Measurements from ENCODE around the gene MATR3.

The MATR3 gene

DNA sequence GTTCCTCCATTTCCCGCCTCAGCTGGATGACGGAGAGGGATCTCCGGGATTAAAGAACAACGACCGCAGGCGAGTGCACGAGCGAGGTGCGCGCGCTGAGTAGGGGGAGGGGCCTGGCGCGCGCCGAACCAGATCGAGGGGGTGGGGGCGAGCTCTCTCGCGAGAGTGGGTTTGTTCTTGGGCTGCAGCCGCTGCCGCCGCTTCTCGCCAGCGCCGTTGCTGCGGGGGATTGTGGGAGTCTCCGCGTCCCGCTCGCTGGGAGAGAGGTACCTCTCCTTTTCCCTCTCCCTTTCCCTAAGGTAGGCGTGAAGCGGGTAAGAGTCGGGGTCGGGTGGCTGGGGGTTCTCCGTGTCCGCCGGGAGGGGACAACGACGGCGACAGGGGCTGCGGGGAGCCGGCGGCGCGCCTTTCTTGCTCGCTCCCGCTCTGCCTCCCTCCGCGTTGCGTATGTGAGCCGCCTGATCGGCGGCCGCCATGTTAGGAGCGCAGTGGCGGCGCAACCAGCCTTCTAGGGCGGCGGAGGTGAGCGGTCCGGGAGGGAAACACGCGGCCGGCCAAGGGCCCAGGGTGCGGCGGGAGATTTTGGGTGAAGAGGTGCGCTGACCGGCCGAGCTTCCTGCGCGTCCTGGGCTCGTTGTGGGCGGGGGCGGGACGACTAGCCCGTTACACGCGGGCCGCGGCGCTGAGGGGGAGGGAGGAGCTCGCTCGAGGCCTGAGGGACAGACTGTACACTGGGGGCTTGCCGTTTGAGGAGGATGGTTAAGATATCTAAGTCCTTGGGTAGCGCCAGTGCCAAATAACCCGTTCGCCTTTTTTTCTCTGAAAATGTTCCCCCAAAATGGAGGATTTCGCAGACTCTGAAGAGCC, at the start of gene MATR3:
Gene MATR3, plus strand, starts transcription at position 234 of the 867 bp plus-strand sequence. CDS start 13,676 bp downstream, outside the sequence.
- Mint-ChIP-seq H3K36me3 (ENCODE audit: low read depth) (peaks cover 4% of the 10 kb centered on the region), H3K9me3 (no peaks in the 10 kb centered on the region), H3K27me3 (ENCODE audit: low read depth) (peaks cover 3% of the 10 kb centered on the region), H3K4me3 (peak within 1 kb of the TSS; percentile 97 to 99 (median 99)), H3K4me1 (peaks cover 36% of the 10 kb centered on the region), H3K27ac (peak within 1 kb of the TSS; percentile 99 to 100 (median 100))
- TF ChIP-seq, protein P1, sequence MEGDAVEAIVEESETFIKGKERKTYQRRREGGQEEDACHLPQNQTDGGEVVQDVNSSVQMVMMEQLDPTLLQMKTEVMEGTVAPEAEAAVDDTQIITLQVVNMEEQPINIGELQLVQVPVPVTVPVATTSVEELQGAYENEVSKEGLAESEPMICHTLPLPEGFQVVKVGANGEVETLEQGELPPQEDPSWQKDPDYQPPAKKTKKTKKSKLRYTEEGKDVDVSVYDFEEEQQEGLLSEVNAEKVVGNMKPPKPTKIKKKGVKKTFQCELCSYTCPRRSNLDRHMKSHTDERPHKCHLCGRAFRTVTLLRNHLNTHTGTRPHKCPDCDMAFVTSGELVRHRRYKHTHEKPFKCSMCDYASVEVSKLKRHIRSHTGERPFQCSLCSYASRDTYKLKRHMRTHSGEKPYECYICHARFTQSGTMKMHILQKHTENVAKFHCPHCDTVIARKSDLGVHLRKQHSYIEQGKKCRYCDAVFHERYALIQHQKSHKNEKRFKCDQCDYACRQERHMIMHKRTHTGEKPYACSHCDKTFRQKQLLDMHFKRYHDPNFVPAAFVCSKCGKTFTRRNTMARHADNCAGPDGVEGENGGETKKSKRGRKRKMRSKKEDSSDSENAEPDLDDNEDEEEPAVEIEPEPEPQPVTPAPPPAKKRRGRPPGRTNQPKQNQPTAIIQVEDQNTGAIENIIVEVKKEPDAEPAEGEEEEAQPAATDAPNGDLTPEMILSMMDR (IDR thresholded peaks at IDR 0.05; ENCODE audit: unreplicated experiment in 3 of 3) = no peak

DNA sequence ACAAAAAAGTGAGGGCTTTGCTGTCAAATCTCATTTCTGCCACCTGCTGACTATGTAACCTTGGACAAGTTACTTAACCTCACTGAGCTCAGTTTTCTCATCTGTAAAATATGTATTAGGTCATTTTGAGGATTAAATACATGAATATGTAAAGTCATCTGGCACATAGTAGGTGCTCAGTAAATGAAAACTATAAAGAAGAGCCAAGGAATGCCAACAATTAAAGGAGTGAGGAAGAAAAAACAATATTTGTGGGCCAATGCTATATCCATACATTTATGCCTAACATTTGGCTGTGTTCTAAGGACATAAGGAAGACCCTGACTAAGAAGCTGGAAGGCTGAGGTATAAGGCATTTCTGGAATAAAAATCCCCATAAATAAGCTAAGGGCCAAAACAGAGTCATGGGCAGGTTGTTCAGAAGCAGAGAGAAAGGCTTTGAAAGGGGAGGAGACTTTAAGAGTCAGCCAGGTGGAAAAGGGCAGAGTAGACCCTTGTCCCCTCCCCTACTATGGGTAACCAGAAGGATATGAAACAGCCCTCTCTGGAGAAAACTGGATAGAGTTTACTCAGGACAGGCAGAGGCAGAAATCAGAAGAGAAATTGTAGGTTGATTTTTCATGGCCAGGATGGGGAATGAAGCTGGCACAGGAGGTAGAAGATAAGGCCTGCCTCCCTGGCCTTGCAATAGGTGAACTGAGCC, 47.8 kb upstream of the MATR3 start:
- Mint-ChIP-seq H3K9me3 (no peaks in the 10 kb centered on the region), H3K27me3 (ENCODE audit: low read depth) (peaks cover 9% of the 10 kb centered on the region), H3K4me3 (no peak overlapping the region), H3K27ac (peak overlapping the region; percentile 13 to 20 (median 14)), H3K36me3 (ENCODE audit: low read depth) (no peaks in the 10 kb centered on the region), H3K4me1 (peaks cover 24% of the 10 kb centered on the region)
- TF ChIP-seq, protein P1 (IDR thresholded peaks at IDR 0.05; ENCODE audit: unreplicated experiment in 3 of 3) = no peak

DNA sequence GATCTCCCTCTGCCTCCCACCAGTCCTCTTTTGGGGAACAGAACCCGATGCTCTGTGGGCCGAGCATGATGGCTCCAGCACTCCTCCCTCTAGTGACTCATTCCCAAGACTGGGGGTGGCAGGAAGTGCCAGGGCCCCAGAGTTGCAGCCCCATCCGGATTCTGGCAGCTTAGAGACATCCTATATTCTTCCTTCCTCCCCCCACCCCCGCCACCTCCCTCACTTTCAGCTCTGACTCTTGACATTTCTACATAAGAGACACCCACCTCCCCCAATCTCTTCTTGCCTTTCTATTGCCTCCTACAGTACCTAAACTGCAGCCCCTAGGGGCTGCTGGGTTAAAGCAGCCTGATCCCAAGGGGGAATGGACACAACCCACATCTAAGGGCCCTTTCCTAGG, 47.1 kb upstream of the MATR3 start:
- Mint-ChIP-seq H3K9me3 (no peaks in the 10 kb centered on the region), H3K4me1 (peaks cover 24% of the 10 kb centered on the region), H3K27me3 (ENCODE audit: low read depth) (peaks cover 9% of the 10 kb centered on the region), H3K27ac (peak overlapping the region; percentile 13 to 30 (median 14)), H3K4me3 (no peak overlapping the region), H3K36me3 (ENCODE audit: low read depth) (no peaks in the 10 kb centered on the region)
- TF ChIP-seq, protein P1 (IDR thresholded peaks at IDR 0.05; ENCODE audit: unreplicated experiment in 3 of 3) = no peak

- Mint-ChIP-seq H3K27ac (no peak overlapping the region), H3K4me3 (no peak overlapping the region), H3K9me3 (no peaks in the 10 kb centered on the region), H3K27me3 (ENCODE audit: low read depth) (peaks cover 11% of the 10 kb centered on the region), H3K4me1 (peaks cover 31% of the 10 kb centered on the region), H3K36me3 (ENCODE audit: low read depth) (no peaks in the 10 kb centered on the region)
- TF ChIP-seq, protein P1 (IDR thresholded peaks at IDR 0.05; ENCODE audit: unreplicated experiment in 3 of 3) = no peak
Measured at GRCh38 chr5:139248826-139249453, 44.6 kb upstream of the MATR3 start.

DNA sequence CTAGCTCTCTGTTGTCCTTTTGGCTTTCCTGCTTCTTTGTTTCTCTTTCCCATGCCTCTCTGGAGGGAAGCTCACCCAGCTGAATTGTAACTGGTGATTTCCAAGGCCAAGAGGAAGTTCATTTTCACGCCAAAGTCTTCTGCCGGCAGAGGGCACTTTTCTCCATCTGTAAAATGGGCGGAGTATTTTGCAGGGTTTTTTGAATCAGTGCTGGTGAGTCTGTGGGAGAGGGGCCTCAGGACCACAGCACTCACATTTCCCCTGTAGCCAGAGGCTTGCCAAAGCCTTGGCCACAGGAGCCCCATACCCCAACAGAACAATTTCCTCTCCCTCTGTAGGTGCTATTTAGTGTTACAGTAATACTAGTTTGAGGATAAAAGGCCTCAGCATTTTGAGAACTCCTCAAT, 42.3 kb upstream of the MATR3 start:
- Mint-ChIP-seq H3K9me3 (no peaks in the 10 kb centered on the region), H3K27ac (peak overlapping the region in 2 of 3 experiments; percentile 15 to 61), H3K36me3 (ENCODE audit: low read depth) (no peaks in the 10 kb centered on the region), H3K4me3 (no peak overlapping the region), H3K27me3 (ENCODE audit: low read depth) (peaks cover 11% of the 10 kb centered on the region), H3K4me1 (peaks cover 23% of the 10 kb centered on the region)
- TF ChIP-seq, protein P1 (IDR thresholded peaks at IDR 0.05; ENCODE audit: unreplicated experiment in 3 of 3) = peak in 1 of 3 experiments; percentile 5
